Glutamatergic neuron (in vitro differentiated cells): ENCODE measurements around the gene CD200. TPM values are rescaled to one million over a fixed set of nuclear protein-coding genes. Genes with fewer than 3 reads are reported as not detected.

ENCODE experiments used
- DNase-seq: peaks from one replicate; pipeline ENCODE4 v3.0.0; 2022
- H3K27ac Mint-ChIP-seq: one replicate; pipeline ENCODE4 v1.8.0; 2020; ENCODE audit warnings: mild to moderate bottlenecking, mixed read lengths, inconsistent platforms; ENCODE audit not compliant: unreplicated experiment
- H3K27me3 Mint-ChIP-seq: one replicate; pipeline ENCODE4 v1.8.0; 2020; ENCODE audit warnings: mild to moderate bottlenecking, moderate library complexity, mixed read lengths, inconsistent platforms; ENCODE audit not compliant: unreplicated experiment
- H3K36me3 Mint-ChIP-seq: one replicate; pipeline ENCODE4 v1.8.0; 2020; ENCODE audit warnings: mild to moderate bottlenecking, mixed read lengths, inconsistent platforms; ENCODE audit not compliant: unreplicated experiment
- H3K4me1 Mint-ChIP-seq: one replicate; pipeline ENCODE4 v1.8.0; 2020; ENCODE audit warnings: mild to moderate bottlenecking, low read depth, mixed read lengths, inconsistent platforms; ENCODE audit not compliant: unreplicated experiment
- H3K4me3 Mint-ChIP-seq: one replicate; pipeline ENCODE4 v1.8.0; 2020; ENCODE audit warnings: mild to moderate bottlenecking, mixed read lengths, inconsistent platforms; ENCODE audit not compliant: unreplicated experiment
- H3K9me3 Mint-ChIP-seq: one replicate; pipeline ENCODE4 v1.8.0; 2020; ENCODE audit warnings: mild to moderate bottlenecking, moderate library complexity, mixed read lengths, inconsistent platforms; ENCODE audit not compliant: unreplicated experiment
- CTCF ChIP-seq: fragments of 200-600 bp; sonication (generic); IDR thresholded peaks from one replicate; pipeline ENCODE4 v1.5.0; 2021; ENCODE audit not compliant: partially characterized antibody, unreplicated experiment
- total RNA-seq: library from RNA; stranded (reverse); fragmentation: NEBNext Ultra II Directional; extraction: Animal tissue kit (Norgen Biotek cat#: 25700); gene quantifications from one replicate; pipeline ENCODE4 v1.2.1, GENCODE V29; 2021; ENCODE audit not compliant: unreplicated experiment

Gene CD200
- total RNA-seq, 1 donor from 2014 or later = 67.9 TPM

GRCh38 chr3:112306825-112307224, 26.1 kb upstream of the CD200 start:
- no peaks in the 10 kb centered on the region for H3K36me3 Mint-ChIP-seq
- no peak overlapping the region for H3K4me3 Mint-ChIP-seq
- H3K9me3 Mint-ChIP-seq = no peaks in the 10 kb centered on the region
- H3K27me3 Mint-ChIP-seq = no peaks in the 10 kb centered on the region
- H3K27ac Mint-ChIP-seq = no peak overlapping the region
- no peak for TF ChIP-seq CTCF
- H3K4me1 Mint-ChIP-seq = peaks cover 2% of the 10 kb centered on the region
- no peak for DNase-seq

- TF ChIP-seq CTCF = no peak
- H3K27ac Mint-ChIP-seq = no peak overlapping the region
- peaks cover 2% of the 10 kb centered on the region for H3K4me1 Mint-ChIP-seq
- H3K36me3 Mint-ChIP-seq = no peaks in the 10 kb centered on the region
- no peak for DNase-seq
- H3K27me3 Mint-ChIP-seq = peaks cover under 1% of the 10 kb centered on the region
- no peaks in the 10 kb centered on the region for H3K9me3 Mint-ChIP-seq
- H3K4me3 Mint-ChIP-seq = no peak overlapping the region
These were observed 25.4 kb upstream of the CD200 start for GRCh38 chr3:112307557-112307956.

- Mint-ChIP-seq H3K27ac (peak overlapping the region; percentile 34), H3K36me3 (no peaks in the 10 kb centered on the region), H3K4me1 (peaks cover 2% of the 10 kb centered on the region), H3K27me3 (peaks cover 2% of the 10 kb centered on the region), H3K4me3 (no peak overlapping the region), H3K9me3 (no peaks in the 10 kb centered on the region)
- TF ChIP-seq CTCF = no peak
- DNase-seq = no peak
These were observed 24.6 kb upstream of the CD200 start for GRCh38 chr3:112308151-112308911.

DNA sequence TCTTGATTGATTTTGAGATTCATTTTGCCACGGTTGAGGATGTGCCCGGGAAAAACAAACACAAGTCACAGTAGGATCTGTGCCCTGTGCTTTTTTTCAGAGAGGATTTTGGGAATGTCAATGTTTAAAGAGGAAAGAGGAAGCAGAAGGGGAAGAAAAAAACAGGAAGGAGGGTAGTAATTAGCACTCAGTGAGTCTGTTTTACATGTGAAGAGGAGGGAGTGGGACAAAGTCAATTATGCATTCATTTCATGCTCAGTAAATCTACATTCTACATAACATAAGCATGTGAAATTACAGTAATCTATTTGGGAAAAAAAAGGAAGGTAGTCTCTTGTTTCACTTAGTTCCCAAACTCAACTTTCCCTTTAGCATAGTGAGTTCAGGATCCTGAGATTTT, 18.3 kb upstream of the CD200 start:
- Mint-ChIP-seq H3K27ac (no peak overlapping the region), H3K4me3 (no peak overlapping the region), H3K36me3 (peaks cover 5% of the 10 kb centered on the region)

More for the DNA sequence above, 18.3 kb upstream of the CD200 start:
- Mint-ChIP-seq H3K27me3 (peaks cover 2% of the 10 kb centered on the region), H3K9me3 (peaks cover 4% of the 10 kb centered on the region), H3K4me1 (no peaks in the 10 kb centered on the region)
- no peak for DNase-seq
- no peak for TF ChIP-seq CTCF
